B cell (primary cell): Measurements from ENCODE around the gene EFCAB12.

ENCODE experiments used
- CTCF ChIP-seq: fragments of 200-600 bp; IDR thresholded peaks from one replicate; pipeline ENCODE4 v1.8.0; 2022; ENCODE audit warnings: antibody characterized with exemption, mild to moderate bottlenecking
- EZH2 ChIP-seq: IDR thresholded peaks from 2 replicates; pipeline ENCODE4 v1.6.1; 2012; ENCODE audit warnings: borderline replicate concordance, low read depth, mild to moderate bottlenecking, moderate library complexity, low read length; ENCODE audit not compliant: insufficient read depth, poor library complexity, severe bottlenecking

GRCh38 chr3:129386984-129387383 lies 41.5 kb downstream of the EFCAB12 start:
- no peak for TF ChIP-seq CTCF
- no peak for TF ChIP-seq EZH2
